Measurements from ENCODE around the gene TADA2A. TPM values are rescaled to one million over a fixed set of nuclear protein-coding genes. Genes with fewer than 3 reads are reported as not detected.

The TADA2A gene, protein sequence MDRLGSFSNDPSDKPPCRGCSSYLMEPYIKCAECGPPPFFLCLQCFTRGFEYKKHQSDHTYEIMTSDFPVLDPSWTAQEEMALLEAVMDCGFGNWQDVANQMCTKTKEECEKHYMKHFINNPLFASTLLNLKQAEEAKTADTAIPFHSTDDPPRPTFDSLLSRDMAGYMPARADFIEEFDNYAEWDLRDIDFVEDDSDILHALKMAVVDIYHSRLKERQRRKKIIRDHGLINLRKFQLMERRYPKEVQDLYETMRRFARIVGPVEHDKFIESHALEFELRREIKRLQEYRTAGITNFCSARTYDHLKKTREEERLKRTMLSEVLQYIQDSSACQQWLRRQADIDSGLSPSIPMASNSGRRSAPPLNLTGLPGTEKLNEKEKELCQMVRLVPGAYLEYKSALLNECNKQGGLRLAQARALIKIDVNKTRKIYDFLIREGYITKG
- total RNA-seq = 10 to 100 TPM; 10.5 to 39.3 (median 16.1) TPM

DNA sequence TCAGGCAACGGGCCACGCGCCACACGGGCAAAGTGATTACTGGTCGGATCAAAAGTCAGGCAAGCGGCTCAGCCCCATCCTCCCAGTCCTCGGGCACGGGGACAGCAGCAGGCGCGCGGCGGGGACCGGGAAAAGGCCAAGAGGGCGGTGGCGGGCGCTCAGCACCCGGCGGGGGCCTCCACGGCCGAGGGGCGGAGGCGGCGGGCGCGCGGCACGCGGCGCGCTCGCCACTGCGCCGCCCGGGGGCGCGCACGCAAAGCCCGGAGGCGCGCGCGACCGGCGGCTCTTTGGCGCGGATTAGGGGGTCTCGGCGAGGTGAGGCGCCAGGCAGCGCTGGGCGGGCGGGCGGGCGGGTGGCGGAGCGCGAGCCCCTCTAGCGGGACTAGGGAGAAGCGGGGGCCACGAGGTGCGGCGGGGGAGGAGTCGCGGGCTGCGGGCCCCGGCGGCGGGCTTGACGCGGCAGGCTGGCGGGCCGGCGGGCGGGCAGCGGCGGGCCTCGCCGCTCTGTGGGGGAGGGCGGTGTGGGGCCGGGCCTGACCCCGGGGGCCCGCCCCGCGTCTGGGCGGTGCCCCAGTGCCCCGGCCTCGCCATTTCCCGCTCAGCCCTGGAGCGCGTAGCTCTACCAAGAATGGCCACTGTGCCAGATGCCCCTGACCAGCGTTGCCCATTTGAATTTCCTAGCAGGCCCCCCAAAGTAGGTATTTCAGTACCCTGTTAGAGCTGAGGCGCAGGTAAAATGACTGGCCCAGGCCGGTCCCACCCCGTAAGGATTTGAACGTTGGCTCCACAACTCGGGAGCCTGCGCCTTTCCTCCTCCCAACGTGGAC lies at the start of gene TADA2A, which contains the start of gene ACACA:
Gene TADA2A, plus strand, starts transcription at position 252 of the 827 bp plus-strand sequence. CDS start 4,480 bp downstream, outside the sequence.
Gene ACACA, minus strand, starts transcription at position 202 of the 827 bp plus-strand sequence. CDS start 537 bp downstream, outside the sequence.
- Histone ChIP-seq H3K27ac (peak within 1 kb of the TSS; percentile 95), H3K36me3 (peaks cover 8% of the 10 kb centered on the region), H3K27me3 (no peaks in the 10 kb centered on the region), H3K4me3 (peak within 1 kb of the TSS; percentile 74), H3K4me1 (peaks cover 32% of the 10 kb centered on the region), H3K9me3 (no peaks in the 10 kb centered on the region)
- TF ChIP-seq CTCF (IDR thresholded peaks at IDR 0.05) (no peak), EP300 (IDR thresholded peaks at IDR 0.05) (no peak), POLR2A (IDR thresholded peaks at IDR 0.05) (peak in 1 of 2 donors; percentile 58), POLR2AphosphoS5 (IDR thresholded peaks at IDR 0.05) (peak in 2 of 3 donors; percentile 21 to 70)
- DNase-seq (ENCODE audit: low spot score in 2 of 2) = peak; percentile 86 to 89
- WGBS = under 1% methylated on average over 19 of the region's 98 CpGs

- peaks cover 4% of the 10 kb centered on the region for H3K36me3 ChIP-seq
- 3% methylated on average over 10 of the region's 21 CpGs for WGBS
- peak; percentile 75 to 80 for DNase-seq (ENCODE audit: low spot score in 2 of 2)
- H3K27me3 ChIP-seq = no peaks in the 10 kb centered on the region
- H3K27ac ChIP-seq = peak overlapping the region; percentile 87
- H3K9me3 ChIP-seq = no peaks in the 10 kb centered on the region
- TF ChIP-seq CTCF (IDR thresholded peaks at IDR 0.05) (no peak), POLR2A (IDR thresholded peaks at IDR 0.05) (no peak), EP300 (IDR thresholded peaks at IDR 0.05) (no peak), POLR2AphosphoS5 (IDR thresholded peaks at IDR 0.05) (no peak)
- peak overlapping the region; percentile 73 for H3K4me3 ChIP-seq
- peaks cover 42% of the 10 kb centered on the region for H3K4me1 ChIP-seq
These were observed 48.4 kb upstream of the TADA2A start for GRCh38 chr17:37358098-37358829.

DNA sequence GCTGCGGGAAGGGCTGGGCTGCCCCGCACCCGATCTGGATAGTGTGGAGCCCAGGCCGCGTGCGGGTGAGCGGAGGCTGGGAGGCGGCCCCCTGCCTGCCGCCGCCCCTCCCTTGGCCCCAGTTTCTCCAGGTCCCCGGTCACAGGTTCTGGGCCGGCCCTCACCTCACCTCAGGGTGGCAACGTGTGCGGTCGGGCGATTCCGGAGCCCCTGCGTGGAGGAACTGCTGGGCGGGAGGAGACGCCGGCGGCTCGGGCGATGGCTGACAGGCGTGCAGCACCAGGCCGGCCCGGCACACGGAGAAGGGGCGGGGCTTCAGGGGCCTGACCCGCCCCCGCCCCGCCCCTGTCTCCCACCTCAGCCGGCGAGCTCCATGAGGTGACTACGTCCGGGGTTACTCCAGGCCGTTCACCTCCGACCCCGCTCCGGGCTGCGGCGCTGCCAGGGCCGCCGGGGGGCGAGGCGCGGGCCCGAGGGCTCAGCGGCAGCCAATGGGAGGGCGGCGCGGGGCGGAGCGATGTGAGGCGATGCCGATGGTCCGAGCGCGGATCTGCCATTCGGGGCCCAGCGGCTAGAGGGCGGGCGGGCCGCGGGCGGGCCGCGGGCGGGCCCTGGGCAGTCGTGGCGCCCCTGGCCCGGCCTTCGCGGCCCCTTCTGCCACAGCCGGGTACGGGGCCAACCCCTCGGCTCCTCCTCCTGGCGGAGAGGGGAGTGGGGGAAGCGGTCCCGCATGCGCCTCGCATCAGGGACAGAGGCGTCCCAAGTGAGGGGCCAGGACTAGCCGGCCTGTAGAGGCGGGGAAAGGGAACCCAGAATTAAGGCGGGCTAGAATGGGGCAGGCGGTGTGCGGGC lies 47.6 kb upstream of the TADA2A start:
- no peaks in the 10 kb centered on the region for H3K9me3 ChIP-seq
- WGBS = 0% methylated on average over 27 of the region's 88 CpGs
- peak overlapping the region; percentile 73 for H3K4me3 ChIP-seq
- peak; percentile 92 to 94 for DNase-seq (ENCODE audit: low spot score in 2 of 2)
- H3K27ac ChIP-seq = peak overlapping the region; percentile 87
- TF ChIP-seq POLR2A (IDR thresholded peaks at IDR 0.05) (peak in 1 of 2 donors; percentile 25), POLR2AphosphoS5 (IDR thresholded peaks at IDR 0.05) (no peak), CTCF (IDR thresholded peaks at IDR 0.05) (peak; percentile 35 to 57), EP300 (IDR thresholded peaks at IDR 0.05) (no peak)
- H3K4me1 ChIP-seq = peaks cover 42% of the 10 kb centered on the region
- H3K27me3 ChIP-seq = no peaks in the 10 kb centered on the region
- H3K36me3 ChIP-seq = no peaks in the 10 kb centered on the region

GRCh38 chr17:37359682-37360188 lies 47.0 kb upstream of the TADA2A start:
- Histone ChIP-seq H3K9me3 (no peaks in the 10 kb centered on the region), H3K4me3 (peak overlapping the region; percentile 73), H3K36me3 (no peaks in the 10 kb centered on the region), H3K27me3 (no peaks in the 10 kb centered on the region), H3K27ac (peak overlapping the region; percentile 87), H3K4me1 (peaks cover 42% of the 10 kb centered on the region)
- TF ChIP-seq EP300 (IDR thresholded peaks at IDR 0.05) = no peak
- no peak for TF ChIP-seq POLR2AphosphoS5 (IDR thresholded peaks at IDR 0.05)
- TF ChIP-seq CTCF (IDR thresholded peaks at IDR 0.05) = no peak
- TF ChIP-seq POLR2A (IDR thresholded peaks at IDR 0.05) = no peak
- WGBS = 8% methylated on average over 17 of the region's 18 CpGs
- peak in 1 of 2 donors; percentile 84 for DNase-seq (ENCODE audit: low spot score in 2 of 2)

Measured in suprapubic skin (tissue), 4 donors.